Large intestine (tissue), 3 donors: ENCODE data around the gene IZUMO4. TPM values are rescaled to one million over a fixed set of nuclear protein-coding genes. Genes with fewer than 3 reads are reported as not detected.

Experiments
- DNase-seq, 2 donors: peaks; one replicate each; pipeline versions ENCODE4 v3.0.0 to v3.0.0-alpha.2; 2013
- H3K27ac ChIP-seq: one replicate; pipeline ENCODE4 v1.5.1; 2013; ENCODE audit warnings: low read length
- H3K27me3 ChIP-seq: 2 replicates; pipeline ENCODE4 v1.6.1; 2013; ENCODE audit warnings: low read length; ENCODE audit not compliant: control insufficient read depth, insufficient read depth
- H3K36me3 ChIP-seq: 2 replicates; pipeline ENCODE4 v1.6.1; 2013; ENCODE audit warnings: low read length; ENCODE audit not compliant: control insufficient read depth, insufficient read depth
- H3K4me1 ChIP-seq: one replicate; pipeline ENCODE4 v1.6.1; 2013; ENCODE audit warnings: low read length; ENCODE audit not compliant: control insufficient read depth, insufficient read depth
- H3K4me3 ChIP-seq: one replicate; pipeline ENCODE4 v1.5.1; 2013; ENCODE audit warnings: low read length
- H3K9me3 ChIP-seq: one replicate; pipeline ENCODE4 v1.6.1; 2013; ENCODE audit warnings: mild to moderate bottlenecking, low read depth, low read length, moderate library complexity; ENCODE audit not compliant: control insufficient read depth
- WGBS: methylation state at CpG from one replicate; pipeline ENCODE4 v1.1.5; 2013; ENCODE audit warnings: low lambda C conversion rate; ENCODE audit not compliant: insufficient coverage; 5-methylcytosine and 5-hydroxymethylcytosine counted together
- polyA plus RNA-seq: library from polyadenylated mRNA; unstranded; fragments of 120-200 nt; gene quantifications from one replicate; pipeline ENCODE4 v1.2.1, GENCODE V29; 2013

IZUMO4 gene
- polyA plus RNA-seq, 1 donor = 4.4 TPM

- peaks cover 35% of the 10 kb centered on the region for H3K36me3 ChIP-seq
- no CpG with 5 or more reads among the region's 16 CpGs for WGBS
Measured at GRCh38 chr19:2099054-2099501, 2.4 kb downstream of the IZUMO4 start.

GRCh38 chr19:2099937-2100718, 3.4 kb downstream of the IZUMO4 start:
- Histone ChIP-seq H3K4me1 (peaks cover 17% of the 10 kb centered on the region), H3K4me3 (no peak overlapping the region), H3K9me3 (peaks cover 9% of the 10 kb centered on the region), H3K27ac (no peak overlapping the region), H3K27me3 (no peaks in the 10 kb centered on the region), H3K36me3 (peaks cover 43% of the 10 kb centered on the region)
- no CpG with 5 or more reads among the region's 39 CpGs for WGBS
- no peak for DNase-seq

More at GRCh38 chr19:2099054-2099501, 2.4 kb downstream of the IZUMO4 start:
- Histone ChIP-seq H3K27ac (no peak overlapping the region), H3K27me3 (no peaks in the 10 kb centered on the region), H3K4me3 (no peak overlapping the region), H3K9me3 (peaks cover 7% of the 10 kb centered on the region), H3K4me1 (peaks cover 21% of the 10 kb centered on the region)
- DNase-seq = no peak

GRCh38 chr19:2100719-2101061, 4.0 kb downstream of the IZUMO4 start:
- Histone ChIP-seq H3K27me3 (no peaks in the 10 kb centered on the region), H3K4me3 (no peak overlapping the region), H3K27ac (no peak overlapping the region), H3K36me3 (peaks cover 49% of the 10 kb centered on the region), H3K9me3 (peaks cover 8% of the 10 kb centered on the region), H3K4me1 (peaks cover 12% of the 10 kb centered on the region)
- 100% methylated on average over 1 of the region's 11 CpGs for WGBS
- DNase-seq = no peak

- Histone ChIP-seq H3K9me3 (peaks cover 15% of the 10 kb centered on the region), H3K27ac (no peak overlapping the region), H3K4me3 (no peak overlapping the region), H3K36me3 (peaks cover 59% of the 10 kb centered on the region), H3K27me3 (no peaks in the 10 kb centered on the region), H3K4me1 (peaks cover 12% of the 10 kb centered on the region)
- 100% methylated on average over 1 of the region's 45 CpGs for WGBS
- DNase-seq = no peak
Measured at GRCh38 chr19:2101417-2102335, 5.0 kb downstream of the IZUMO4 start.

- H3K27ac ChIP-seq = no peak overlapping the region
- WGBS = no CpG with 5 or more reads among the region's 20 CpGs
- no peak for DNase-seq
- no peak overlapping the region for H3K4me3 ChIP-seq
- no peaks in the 10 kb centered on the region for H3K27me3 ChIP-seq
- peaks cover 15% of the 10 kb centered on the region for H3K9me3 ChIP-seq
- peaks cover 70% of the 10 kb centered on the region for H3K36me3 ChIP-seq
- H3K4me1 ChIP-seq = no peaks in the 10 kb centered on the region
Measured at GRCh38 chr19:2103045-2103707, 6.5 kb downstream of the IZUMO4 start.

GRCh38 chr19:2108251-2109016, 11.7 kb downstream of the IZUMO4 start:
- Histone ChIP-seq H3K9me3 (peaks cover 13% of the 10 kb centered on the region), H3K27me3 (no peaks in the 10 kb centered on the region), H3K36me3 (peaks cover 89% of the 10 kb centered on the region), H3K27ac (no peak overlapping the region), H3K4me1 (no peaks in the 10 kb centered on the region), H3K4me3 (no peak overlapping the region)
- no peak for DNase-seq
- no CpG with 5 or more reads among the region's 23 CpGs for WGBS

GRCh38 chr19:2109046-2109864, 12.5 kb downstream of the IZUMO4 start:
- H3K36me3 ChIP-seq = peaks cover 94% of the 10 kb centered on the region
- no peak overlapping the region for H3K27ac ChIP-seq
- no peak overlapping the region for H3K4me3 ChIP-seq
- no peaks in the 10 kb centered on the region for H3K4me1 ChIP-seq
- no peak for DNase-seq
- WGBS = no CpG with 5 or more reads among the region's 31 CpGs
- H3K27me3 ChIP-seq = no peaks in the 10 kb centered on the region
- H3K9me3 ChIP-seq = peaks cover 10% of the 10 kb centered on the region

GRCh38 chr19:2110822-2111221, 14.1 kb downstream of the IZUMO4 start:
- no peak for DNase-seq
- Histone ChIP-seq H3K4me3 (no peak overlapping the region), H3K36me3 (peaks cover 94% of the 10 kb centered on the region), H3K4me1 (no peaks in the 10 kb centered on the region), H3K27me3 (no peaks in the 10 kb centered on the region), H3K9me3 (peaks cover 5% of the 10 kb centered on the region), H3K27ac (no peak overlapping the region)
- no CpG with 5 or more reads among the region's 13 CpGs for WGBS

- Histone ChIP-seq H3K4me3 (no peak overlapping the region), H3K27ac (no peak overlapping the region), H3K27me3 (no peaks in the 10 kb centered on the region), H3K4me1 (no peaks in the 10 kb centered on the region), H3K36me3 (peaks cover 94% of the 10 kb centered on the region), H3K9me3 (no peaks in the 10 kb centered on the region)
- DNase-seq = no peak
- WGBS = no CpG with 5 or more reads among the region's 22 CpGs
Measured at GRCh38 chr19:2111425-2111824, 14.7 kb downstream of the IZUMO4 start.
